ENCODE measurements around the gene LRRN3. TPM values are rescaled to one million over a fixed set of nuclear protein-coding genes. Genes with fewer than 3 reads are reported as not detected.

Gene LRRN3
- total RNA-seq, 1 donor from 2014 or later, result 6.1 TPM

DNA sequence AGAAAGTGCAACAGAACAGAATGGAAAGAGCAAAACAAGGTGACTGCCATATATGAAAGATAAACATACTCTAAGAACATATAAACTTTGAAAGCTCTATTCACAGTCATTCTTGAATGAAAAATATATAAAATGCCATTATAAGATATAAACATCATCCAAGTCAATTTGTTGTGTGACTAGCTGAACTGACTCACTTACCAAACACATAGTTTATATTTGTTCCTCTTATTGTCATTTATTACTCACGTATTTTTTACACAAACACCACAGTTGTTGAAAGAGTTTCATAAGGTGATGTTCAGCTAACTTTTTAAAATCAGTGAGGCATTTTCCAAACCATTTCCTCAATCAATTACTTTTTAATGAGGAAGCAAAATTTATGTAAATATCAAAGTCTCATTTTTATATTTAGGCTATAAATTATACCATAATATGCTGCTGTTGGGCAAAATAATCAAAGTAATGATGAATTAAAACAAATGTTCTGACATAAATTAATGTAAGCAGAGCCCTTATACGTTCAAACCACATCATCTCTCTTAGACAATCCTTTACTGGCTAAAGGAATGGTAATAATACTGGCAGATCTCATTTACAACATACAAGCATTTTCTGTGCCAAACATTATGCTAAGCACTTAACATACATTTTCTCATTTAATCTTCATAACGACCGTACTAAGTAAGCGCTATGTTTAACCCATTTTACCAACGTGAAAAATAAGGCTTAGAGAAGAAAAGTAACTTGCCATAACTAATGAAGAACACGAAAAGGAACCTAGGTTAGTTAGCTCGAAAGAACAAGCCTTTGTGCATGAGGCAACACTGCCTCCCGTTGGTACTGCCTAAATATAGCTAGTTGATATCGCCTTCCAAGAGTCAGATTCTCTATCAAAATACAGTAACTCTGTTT, 7.3 kb downstream of the LRRN3 start:
- TF ChIP-seq CTCF (IDR thresholded peaks at IDR 0.05), result peak; percentile 63
- intact Hi-C loops (cut with DNase I), result no loop called here
- ATAC-seq (peak in 1 of 2 donors; percentile 59), DNase-seq (no peak)
- Histone ChIP-seq H3K36me3 (no peaks in the 10 kb centered on the region), H3K4me3 (no peak overlapping the region), H3K4me1 (no peaks in the 10 kb centered on the region), H3K27me3 (ENCODE audit: low read depth) (no peaks in the 10 kb centered on the region), H3K27ac (no peak overlapping the region), H3K9me3 (no peaks in the 10 kb centered on the region)

DNA sequence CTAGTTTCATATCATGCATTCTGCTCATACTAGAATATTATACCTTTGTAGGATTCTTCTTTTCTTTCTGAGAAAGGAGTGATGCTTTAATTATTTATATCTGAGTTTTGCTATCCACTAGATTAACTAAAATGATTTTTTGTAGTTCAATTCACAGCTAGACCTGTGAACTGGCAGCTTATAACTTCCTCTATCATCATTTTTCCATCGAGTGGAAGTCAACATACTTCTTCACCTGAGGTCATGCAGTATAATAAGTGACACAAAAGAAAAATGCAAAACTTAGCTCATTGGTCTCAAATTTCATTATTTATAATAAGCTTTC, 8.0 kb downstream of the LRRN3 start:
- peaks cover 3% of the 10 kb centered on the region for H3K4me1 ChIP-seq
- ATAC-seq (no peak), DNase-seq (no peak)
- TF ChIP-seq CTCF (IDR thresholded peaks at IDR 0.05), result no peak
- no peaks in the 10 kb centered on the region for H3K27me3 ChIP-seq (ENCODE audit: low read depth)
- H3K4me3 ChIP-seq, result no peak overlapping the region
- no peaks in the 10 kb centered on the region for H3K9me3 ChIP-seq
- intact Hi-C loops (cut with DNase I), result no loop called here
- no peaks in the 10 kb centered on the region for H3K36me3 ChIP-seq
- no peak overlapping the region for H3K27ac ChIP-seq

DNA sequence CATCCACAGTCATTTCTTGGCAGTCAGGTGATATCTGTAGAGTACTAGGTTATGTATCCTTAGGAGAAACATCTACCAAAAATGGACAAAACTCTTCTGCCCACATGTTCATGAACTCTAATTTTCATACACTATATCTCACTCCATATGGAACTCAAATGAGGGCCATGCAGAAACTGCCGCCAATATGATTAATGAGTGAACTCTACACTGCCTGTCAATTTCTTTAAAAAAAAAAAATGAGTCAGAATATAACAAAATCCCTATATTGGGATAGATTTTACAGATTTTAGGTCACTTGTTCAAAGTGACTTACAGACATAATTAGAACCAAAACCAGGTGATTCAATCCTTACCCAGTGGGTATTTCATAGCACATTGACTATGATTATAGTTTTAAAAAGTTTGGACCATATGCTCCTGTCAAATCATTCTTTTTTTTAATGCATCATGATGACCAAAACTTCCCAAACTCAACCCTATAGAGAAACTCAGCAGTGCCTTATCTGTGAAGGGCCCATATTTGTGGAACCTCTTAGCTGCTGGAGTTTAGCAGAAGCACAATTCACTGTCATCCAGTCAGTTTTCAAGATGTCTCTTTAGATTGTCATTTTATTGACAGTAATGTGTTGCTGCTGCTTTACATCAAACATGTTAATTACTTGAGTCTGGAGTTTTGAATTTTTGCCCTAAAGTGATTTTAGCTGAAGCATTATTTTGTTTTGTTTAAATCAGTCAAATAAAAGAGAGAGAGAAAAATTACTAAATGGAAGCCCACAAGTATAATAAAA, 11.1 kb downstream of the LRRN3 start:
- Histone ChIP-seq H3K9me3 (no peaks in the 10 kb centered on the region), H3K4me1 (peaks cover 11% of the 10 kb centered on the region), H3K27ac (no peak overlapping the region), H3K27me3 (ENCODE audit: low read depth) (no peaks in the 10 kb centered on the region), H3K4me3 (no peak overlapping the region), H3K36me3 (no peaks in the 10 kb centered on the region)
- ATAC-seq (no peak), DNase-seq (no peak)
- intact Hi-C loops (cut with DNase I), result no loop called here
- TF ChIP-seq CTCF (IDR thresholded peaks at IDR 0.05), result no peak

- no peak for TF ChIP-seq CTCF (IDR thresholded peaks at IDR 0.05)
- Histone ChIP-seq H3K4me1 (peaks cover 11% of the 10 kb centered on the region), H3K27ac (no peak overlapping the region), H3K27me3 (ENCODE audit: low read depth) (no peaks in the 10 kb centered on the region), H3K9me3 (no peaks in the 10 kb centered on the region), H3K4me3 (no peak overlapping the region), H3K36me3 (no peaks in the 10 kb centered on the region)
- intact Hi-C loops (cut with DNase I), result no loop called here
- no peak for ATAC-seq
- DNase-seq, result no peak
Measured at GRCh38 chr7:111103136-111103535, 12.2 kb downstream of the LRRN3 start.

GRCh38 chr7:111103678-111104274, 12.8 kb downstream of the LRRN3 start:
- no peak for ATAC-seq
- Histone ChIP-seq H3K36me3 (no peaks in the 10 kb centered on the region), H3K9me3 (no peaks in the 10 kb centered on the region), H3K4me1 (peaks cover 11% of the 10 kb centered on the region), H3K27ac (no peak overlapping the region), H3K27me3 (ENCODE audit: low read depth) (no peaks in the 10 kb centered on the region), H3K4me3 (no peak overlapping the region)
- no peak for DNase-seq
- intact Hi-C loops (cut with DNase I), result no loop called here
- no peak for TF ChIP-seq CTCF (IDR thresholded peaks at IDR 0.05)

All from lower lobe of right lung (tissue), 2 donors.